Peyer's patch (tissue), 4 donors: ENCODE results near the gene SREK1IP1. TPM values are rescaled to one million over a fixed set of nuclear protein-coding genes. Genes with fewer than 3 reads are reported as not detected.

Source experiments
- DNase-seq, 3 donors: peaks; one replicate each; pipeline ENCODE4 v3.0.0-alpha.2; 2017 to 2019
- H3K27ac ChIP-seq, 4 donors: fragments of 200-600 bp; sonication (generic); one replicate each; pipeline ENCODE4 v1.5.1; 2016 to 2019
- H3K27me3 ChIP-seq, 2 donors: fragments of 200-600 bp; sonication (generic); one replicate each; pipeline ENCODE4 v1.5.1; 2019
- H3K36me3 ChIP-seq, 3 donors: fragments of 200-600 bp; sonication (generic); one replicate each; pipeline ENCODE4 v1.5.1; 2016 to 2019
- H3K4me1 ChIP-seq, 4 donors: fragments of 200-600 bp; sonication (generic); one replicate each; pipeline ENCODE4 v1.5.1; 2016 to 2019
- H3K4me3 ChIP-seq, 4 donors: fragments of 200-600 bp; sonication (generic); 1 replicate in 3 of 4; 2 replicates in 1 of 4; pipeline ENCODE4 v1.5.1; 2016 to 2019; ENCODE audit warnings: mild to moderate bottlenecking in 1 of 4
- H3K9me3 ChIP-seq, 4 donors: fragments of 200-600 bp; sonication (generic); one replicate each; pipeline ENCODE4 v1.5.1; 2016 to 2019; ENCODE audit warnings: mild to moderate bottlenecking in 1 of 4
- POLR2A ChIP-seq, 2 donors: fragments of 450-650 bp; IDR thresholded peaks; one replicate each; pipeline ENCODE4 v1.5.1; 2017; ENCODE audit warnings: antibody characterized with exemption in 2 of 2, mild to moderate bottlenecking in 2 of 2, moderate library complexity in 2 of 2
- total RNA-seq, 4 donors: library from RNA; depleted of rRNA; stranded (reverse); fragments of >200 nt; gene quantifications; one replicate each; pipeline ENCODE4 v1.1.0, GENCODE V29; 2016
- TF ChIP-seq, protein P1 (sequence below), 6 experiments: fragments of 450-650 bp in 4 of 6; fragments of 200-600 bp in 2 of 6; sonication (generic) in 1 of 6; IDR thresholded peaks; one replicate each; pipeline ENCODE4 v1.5.1; 2017 to 2019; ENCODE audit warnings: antibody characterized with exemption in 6 of 6, mild to moderate bottlenecking in 3 of 6, moderate library complexity in 1 of 6

SREK1IP1 gene
- total RNA-seq, 4 donors from 2014 or later: 5.8 to 7.0 (median 6.6) TPM

GRCh38 chr5:64765804-64766504 is 2.5 kb downstream of the SREK1IP1 start:
- peak in 1 of 3 donors; percentile 48 for DNase-seq
- peaks cover 0 to 41% (median 5%) of the 10 kb centered on the region in 4 donors for H3K4me1 ChIP-seq
- H3K27me3 ChIP-seq: no peaks in the 10 kb centered on the region
- H3K36me3 ChIP-seq: peaks cover 0 to 11% (median 0%) of the 10 kb centered on the region in 3 donors
- peak overlapping the region in 1 of 4 donors; percentile 27 for H3K27ac ChIP-seq
- TF ChIP-seq, protein P1, sequence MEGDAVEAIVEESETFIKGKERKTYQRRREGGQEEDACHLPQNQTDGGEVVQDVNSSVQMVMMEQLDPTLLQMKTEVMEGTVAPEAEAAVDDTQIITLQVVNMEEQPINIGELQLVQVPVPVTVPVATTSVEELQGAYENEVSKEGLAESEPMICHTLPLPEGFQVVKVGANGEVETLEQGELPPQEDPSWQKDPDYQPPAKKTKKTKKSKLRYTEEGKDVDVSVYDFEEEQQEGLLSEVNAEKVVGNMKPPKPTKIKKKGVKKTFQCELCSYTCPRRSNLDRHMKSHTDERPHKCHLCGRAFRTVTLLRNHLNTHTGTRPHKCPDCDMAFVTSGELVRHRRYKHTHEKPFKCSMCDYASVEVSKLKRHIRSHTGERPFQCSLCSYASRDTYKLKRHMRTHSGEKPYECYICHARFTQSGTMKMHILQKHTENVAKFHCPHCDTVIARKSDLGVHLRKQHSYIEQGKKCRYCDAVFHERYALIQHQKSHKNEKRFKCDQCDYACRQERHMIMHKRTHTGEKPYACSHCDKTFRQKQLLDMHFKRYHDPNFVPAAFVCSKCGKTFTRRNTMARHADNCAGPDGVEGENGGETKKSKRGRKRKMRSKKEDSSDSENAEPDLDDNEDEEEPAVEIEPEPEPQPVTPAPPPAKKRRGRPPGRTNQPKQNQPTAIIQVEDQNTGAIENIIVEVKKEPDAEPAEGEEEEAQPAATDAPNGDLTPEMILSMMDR (IDR thresholded peaks at IDR 0.05): no peak
- TF ChIP-seq POLR2A (IDR thresholded peaks at IDR 0.05): no peak
- no peak overlapping the region for H3K4me3 ChIP-seq
- H3K9me3 ChIP-seq: no peaks in the 10 kb centered on the region

DNA sequence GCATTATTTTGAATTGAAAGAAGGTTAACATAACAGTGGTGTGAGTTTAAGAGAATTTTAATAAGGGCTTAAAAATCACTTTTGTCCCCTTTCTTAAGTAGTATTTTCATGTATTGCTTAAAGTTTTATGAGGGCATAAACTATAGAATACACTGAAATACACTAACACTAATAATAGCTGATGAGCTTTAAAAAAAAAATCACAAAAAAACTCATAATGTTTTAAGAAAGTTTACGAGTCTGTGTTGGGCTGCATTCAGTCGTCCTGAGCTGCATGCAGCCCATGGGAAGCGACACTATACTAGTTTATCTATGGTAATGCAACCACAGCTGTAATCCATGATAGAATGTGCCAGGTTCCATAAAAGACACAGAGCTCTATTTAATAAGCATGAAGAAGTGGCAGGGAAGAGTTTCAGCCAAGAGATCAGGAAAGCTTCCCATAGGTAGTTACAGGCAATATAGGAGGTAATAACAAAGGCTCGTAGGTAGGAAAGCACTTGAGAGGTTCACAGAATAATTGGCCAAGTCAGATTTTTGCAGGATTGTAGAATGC is 4.5 kb downstream of the SREK1IP1 start:
- DNase-seq: no peak
- no peak overlapping the region for H3K27ac ChIP-seq
- no peaks in the 10 kb centered on the region for H3K9me3 ChIP-seq
- peaks cover 0 to 11% (median 0%) of the 10 kb centered on the region in 3 donors for H3K36me3 ChIP-seq
- H3K4me3 ChIP-seq: no peak overlapping the region
- H3K27me3 ChIP-seq: no peaks in the 10 kb centered on the region
- TF ChIP-seq, protein P1 (IDR thresholded peaks at IDR 0.05): no peak
- no peak for TF ChIP-seq POLR2A (IDR thresholded peaks at IDR 0.05)
- H3K4me1 ChIP-seq: peaks cover 0 to 24% (median 2%) of the 10 kb centered on the region in 4 donors

DNA sequence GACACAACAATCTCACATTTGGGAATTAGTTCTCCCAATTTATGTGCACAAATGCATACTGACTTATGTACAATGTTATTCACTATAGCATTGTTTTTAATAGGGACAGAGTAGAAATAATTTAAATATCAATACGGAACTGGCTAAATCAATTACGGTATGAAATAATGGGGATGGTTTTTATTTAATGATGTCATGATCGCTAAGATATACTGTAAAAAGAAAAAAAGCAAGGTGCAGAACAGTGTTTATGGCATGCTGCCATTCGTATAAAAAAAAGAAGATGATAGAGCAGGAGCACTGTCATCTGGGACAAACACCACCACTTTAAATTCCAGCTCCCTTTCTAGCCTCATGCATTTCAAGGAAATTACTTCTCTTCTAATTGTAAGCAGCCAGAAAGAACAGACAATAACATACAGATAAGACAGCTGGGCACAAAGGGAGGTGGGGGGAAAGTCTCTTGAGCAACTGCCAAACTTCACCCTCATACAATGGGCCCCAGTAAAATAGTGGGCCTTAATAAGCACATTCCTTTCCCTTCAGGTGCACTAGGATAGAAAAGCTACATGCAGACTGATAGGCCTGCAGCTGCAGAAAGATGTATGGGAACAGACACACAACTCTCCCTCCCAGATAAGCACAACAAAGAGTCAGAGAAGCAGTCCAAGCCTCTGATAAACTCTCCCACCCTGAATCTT is 8.4 kb downstream of the SREK1IP1 start:
- Histone ChIP-seq H3K4me3 (no peak overlapping the region), H3K4me1 (peaks cover 0 to under 1% (median 0%) of the 10 kb centered on the region in 4 donors), H3K9me3 (no peaks in the 10 kb centered on the region), H3K36me3 (peaks cover 0 to 11% (median 0%) of the 10 kb centered on the region in 3 donors), H3K27me3 (no peaks in the 10 kb centered on the region), H3K27ac (no peak overlapping the region)
- TF ChIP-seq, protein P1 (IDR thresholded peaks at IDR 0.05): no peak
- TF ChIP-seq POLR2A (IDR thresholded peaks at IDR 0.05): no peak
- DNase-seq: no peak

GRCh38 chr5:64758901-64759300 is 9.6 kb downstream of the SREK1IP1 start:
- H3K36me3 ChIP-seq: peaks cover 0 to 11% (median 0%) of the 10 kb centered on the region in 3 donors
- no peak overlapping the region for H3K27ac ChIP-seq
- no peaks in the 10 kb centered on the region for H3K27me3 ChIP-seq
- H3K4me3 ChIP-seq: no peak overlapping the region
- no peak for DNase-seq
- no peaks in the 10 kb centered on the region for H3K9me3 ChIP-seq
- H3K4me1 ChIP-seq: no peaks in the 10 kb centered on the region
- TF ChIP-seq, protein P1 (IDR thresholded peaks at IDR 0.05): no peak
- TF ChIP-seq POLR2A (IDR thresholded peaks at IDR 0.05): no peak

GRCh38 chr5:64754066-64754465 is 14.4 kb downstream of the SREK1IP1 start:
- no peaks in the 10 kb centered on the region for H3K27me3 ChIP-seq
- TF ChIP-seq POLR2A (IDR thresholded peaks at IDR 0.05): no peak
- TF ChIP-seq, protein P1 (IDR thresholded peaks at IDR 0.05): no peak
- H3K4me1 ChIP-seq: no peaks in the 10 kb centered on the region
- H3K27ac ChIP-seq: no peak overlapping the region
- peaks cover 0 to 6% (median 0%) of the 10 kb centered on the region in 3 donors for H3K36me3 ChIP-seq
- DNase-seq: no peak
- H3K4me3 ChIP-seq: no peak overlapping the region
- H3K9me3 ChIP-seq: no peaks in the 10 kb centered on the region
